Endodermal cell (in vitro differentiated cells): Measurements from ENCODE around the gene CAT. TPM values are rescaled to one million over a fixed set of nuclear protein-coding genes. Genes with fewer than 3 reads are reported as not detected.

Experiments
- DNase-seq: peaks from one replicate; pipeline ENCODE4 v3.0.0-alpha.2; 2017
- H3K27ac ChIP-seq: 2 replicates; pipeline ENCODE4 v1.5.1; 2013; ENCODE audit warnings: mild to moderate bottlenecking, low read depth, low read length, moderate library complexity
- H3K27me3 ChIP-seq: 2 replicates; pipeline ENCODE4 v1.6.1; 2013; ENCODE audit warnings: mild to moderate bottlenecking, low read length, moderate library complexity; ENCODE audit not compliant: insufficient read depth, control insufficient read depth, poor library complexity, severe bottlenecking
- H3K36me3 ChIP-seq: 2 replicates; pipeline ENCODE4 v1.7.0; 2013; ENCODE audit warnings: mild to moderate bottlenecking, low read length, moderate library complexity; ENCODE audit not compliant: control insufficient read depth, insufficient read depth
- H3K4me1 ChIP-seq: one replicate; pipeline ENCODE4 v1.7.0; 2013; ENCODE audit warnings: low read length; ENCODE audit not compliant: control insufficient read depth, insufficient read depth
- H3K4me3 ChIP-seq: 2 replicates; pipeline ENCODE4 v1.5.1; 2013; ENCODE audit warnings: mild to moderate bottlenecking, low read length, moderate library complexity
- H3K9ac ChIP-seq: 2 replicates; pipeline ENCODE4 v1.6.1; 2013; ENCODE audit warnings: mild to moderate bottlenecking, low read length, moderate library complexity; ENCODE audit not compliant: poor library complexity, severe bottlenecking; ENCODE audit errors: extremely low read depth
- H3K9me3 ChIP-seq: 2 replicates; pipeline ENCODE4 v1.6.1; 2013; ENCODE audit warnings: mild to moderate bottlenecking, low read length, moderate library complexity; ENCODE audit not compliant: control insufficient read depth
- H3K27ac Mint-ChIP-seq: 2 replicates; pipeline ENCODE4 v1.8.0; 2020; ENCODE audit warnings: mixed read lengths
- H3K27me3 Mint-ChIP-seq: 2 replicates; pipeline ENCODE4 v1.8.0; 2021; ENCODE audit warnings: mild to moderate bottlenecking, mixed read lengths; ENCODE audit not compliant: insufficient read depth
- H3K36me3 Mint-ChIP-seq: 2 replicates; pipeline ENCODE4 v1.8.0; 2020; ENCODE audit warnings: low read depth, mixed read lengths
- H3K4me1 Mint-ChIP-seq: 2 replicates; pipeline ENCODE4 v1.8.0; 2020; ENCODE audit warnings: mixed read lengths
- H3K4me3 Mint-ChIP-seq: 2 replicates; pipeline ENCODE4 v1.8.0; 2020; ENCODE audit warnings: mild to moderate bottlenecking, moderate library complexity, mixed read lengths
- H3K9me3 Mint-ChIP-seq: 2 replicates; pipeline ENCODE4 v1.8.0; 2020; ENCODE audit warnings: mild to moderate bottlenecking, mixed read lengths
- WGBS, 2 experiments: methylation state at CpG; one replicate each; pipeline versions ENCODE4 v1.1.5 to v1.1.7; 2013; ENCODE audit warnings: missing lambda C conversion rate in 2 of 2, mixed read lengths in 1 of 2; ENCODE audit not compliant: insufficient coverage in 1 of 2, insufficient read length in 1 of 2; 5-methylcytosine and 5-hydroxymethylcytosine counted together
- total RNA-seq, 2 donors: library from RNA; stranded (reverse); fragmentation: NEBNext Ultra II Directional in 1 of 2; extraction: Animal tissue kit (Norgen Biotek cat#: 25700) in 1 of 2; gene quantifications; 2 replicates in 1 of 2; 3 replicates in 1 of 2; pipeline ENCODE4 v1.2.1, GENCODE V29; 2021
- TF ChIP-seq, protein P1 (sequence below): fragments of 200-600 bp; sonication (generic); conservative IDR thresholded peaks from 2 replicates; pipeline ENCODE4 v1.5.0; 2021; ENCODE audit warnings: antibody characterized with exemption, mild to moderate bottlenecking

Gene CAT
- total RNA-seq, 2 donors from 2014 or later = 18.9 to 23.4 TPM

DNA sequence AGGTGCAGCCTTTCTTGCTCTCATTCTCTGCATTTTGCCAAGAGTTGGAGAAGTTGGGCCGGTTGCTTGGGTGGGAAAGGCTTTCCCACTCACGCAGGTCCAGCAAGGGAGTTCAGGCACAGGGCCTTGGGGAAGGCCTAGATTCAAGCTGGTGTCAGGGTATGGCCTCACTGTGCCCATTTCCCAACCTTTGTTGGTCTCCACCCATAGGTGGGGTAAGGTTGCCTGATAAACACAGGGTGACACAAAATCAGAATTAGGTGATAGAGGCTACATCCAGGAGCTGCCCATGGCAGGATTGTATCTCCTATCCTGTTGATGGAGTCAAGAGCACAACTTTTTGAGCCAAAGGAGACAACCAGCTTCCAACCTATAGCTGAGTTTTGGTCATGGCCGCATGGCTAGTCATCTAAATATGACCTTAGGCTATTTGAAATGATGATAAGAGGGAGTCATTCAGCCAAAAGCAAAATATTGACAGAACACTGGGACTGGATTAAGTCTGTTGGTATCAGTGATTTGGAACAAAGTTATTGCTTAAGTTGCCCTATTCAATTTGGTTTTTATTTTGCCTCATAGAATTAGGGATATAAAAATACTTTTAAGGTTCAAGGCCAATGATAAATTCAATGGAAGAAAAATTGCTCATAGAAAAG lies 20.9 kb downstream of the CAT start:
- H3K27ac ChIP-seq = no peak overlapping the region
- no peaks in the 10 kb centered on the region for H3K4me1 ChIP-seq
- no peak for DNase-seq
- 90 to 100% methylated on average over 2 to 3 of the region's 3 CpGs for WGBS, 2 experiments
- H3K36me3 ChIP-seq = no peaks in the 10 kb centered on the region
- no peaks in the 10 kb centered on the region for H3K27me3 ChIP-seq
- TF ChIP-seq, protein P1, sequence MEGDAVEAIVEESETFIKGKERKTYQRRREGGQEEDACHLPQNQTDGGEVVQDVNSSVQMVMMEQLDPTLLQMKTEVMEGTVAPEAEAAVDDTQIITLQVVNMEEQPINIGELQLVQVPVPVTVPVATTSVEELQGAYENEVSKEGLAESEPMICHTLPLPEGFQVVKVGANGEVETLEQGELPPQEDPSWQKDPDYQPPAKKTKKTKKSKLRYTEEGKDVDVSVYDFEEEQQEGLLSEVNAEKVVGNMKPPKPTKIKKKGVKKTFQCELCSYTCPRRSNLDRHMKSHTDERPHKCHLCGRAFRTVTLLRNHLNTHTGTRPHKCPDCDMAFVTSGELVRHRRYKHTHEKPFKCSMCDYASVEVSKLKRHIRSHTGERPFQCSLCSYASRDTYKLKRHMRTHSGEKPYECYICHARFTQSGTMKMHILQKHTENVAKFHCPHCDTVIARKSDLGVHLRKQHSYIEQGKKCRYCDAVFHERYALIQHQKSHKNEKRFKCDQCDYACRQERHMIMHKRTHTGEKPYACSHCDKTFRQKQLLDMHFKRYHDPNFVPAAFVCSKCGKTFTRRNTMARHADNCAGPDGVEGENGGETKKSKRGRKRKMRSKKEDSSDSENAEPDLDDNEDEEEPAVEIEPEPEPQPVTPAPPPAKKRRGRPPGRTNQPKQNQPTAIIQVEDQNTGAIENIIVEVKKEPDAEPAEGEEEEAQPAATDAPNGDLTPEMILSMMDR = no peak
- H3K27me3 Mint-ChIP-seq = no peaks in the 10 kb centered on the region
- peaks cover 63% of the 10 kb centered on the region for H3K36me3 Mint-ChIP-seq
- no peak overlapping the region for H3K4me3 ChIP-seq
- H3K4me3 Mint-ChIP-seq = no peak overlapping the region
- H3K9ac ChIP-seq = no peak overlapping the region
- peaks cover 2% of the 10 kb centered on the region for H3K9me3 ChIP-seq
- H3K9me3 Mint-ChIP-seq = no peaks in the 10 kb centered on the region
- H3K27ac Mint-ChIP-seq = no peak overlapping the region
- no peaks in the 10 kb centered on the region for H3K4me1 Mint-ChIP-seq

DNA sequence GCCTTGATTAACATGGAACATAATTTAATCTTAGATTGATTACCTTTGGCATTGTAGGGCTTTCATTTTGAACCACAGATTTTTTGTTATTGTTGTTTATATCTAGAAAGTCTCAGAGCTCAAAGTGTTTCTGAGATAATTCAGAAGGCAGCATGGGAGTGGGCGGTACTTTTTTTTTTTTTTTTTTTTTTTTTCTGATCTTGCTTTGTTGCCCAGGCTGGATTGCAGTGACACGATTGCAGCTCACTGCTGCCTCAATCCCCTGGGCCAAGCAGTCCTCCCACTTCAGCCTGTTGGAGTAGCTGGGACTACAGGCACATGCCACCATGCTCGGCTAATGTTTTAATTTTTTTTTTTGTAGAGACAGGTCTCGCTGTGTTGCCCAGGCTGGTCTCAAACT lies 21.5 kb downstream of the CAT start:
- no peaks in the 10 kb centered on the region for H3K27me3 ChIP-seq
- H3K36me3 ChIP-seq = no peaks in the 10 kb centered on the region
- no peaks in the 10 kb centered on the region for H3K4me1 ChIP-seq
- H3K4me3 ChIP-seq = no peak overlapping the region
- 87 to 91% methylated on average over 4 of the region's 4 CpGs for WGBS, 2 experiments
- H3K9me3 Mint-ChIP-seq = no peaks in the 10 kb centered on the region
- no peak overlapping the region for H3K27ac Mint-ChIP-seq
- no peak overlapping the region for H3K4me3 Mint-ChIP-seq
- H3K36me3 Mint-ChIP-seq = peaks cover 68% of the 10 kb centered on the region
- no peaks in the 10 kb centered on the region for H3K4me1 Mint-ChIP-seq
- H3K9me3 ChIP-seq = peaks cover 7% of the 10 kb centered on the region
- TF ChIP-seq, protein P1 = no peak
- H3K27me3 Mint-ChIP-seq = no peaks in the 10 kb centered on the region
- no peak overlapping the region for H3K27ac ChIP-seq
- no peak for DNase-seq
- H3K9ac ChIP-seq = no peak overlapping the region

DNA sequence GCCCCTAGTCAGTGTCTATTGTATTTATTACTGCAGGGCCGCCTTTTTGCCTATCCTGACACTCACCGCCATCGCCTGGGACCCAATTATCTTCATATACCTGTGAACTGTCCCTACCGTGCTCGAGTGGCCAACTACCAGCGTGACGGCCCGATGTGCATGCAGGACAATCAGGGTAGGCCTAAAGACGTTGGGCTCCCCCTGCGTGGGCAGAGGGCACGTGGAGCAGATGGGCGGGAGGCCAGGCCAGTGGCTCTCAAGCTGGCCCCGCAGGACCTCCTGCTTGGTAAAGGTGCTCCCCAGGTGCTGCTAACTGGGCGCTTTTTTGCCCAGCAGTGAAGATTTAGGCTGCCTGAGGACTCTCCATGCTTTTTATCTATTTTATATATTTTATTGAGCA lies 22.5 kb downstream of the CAT start:
- no peak overlapping the region for H3K9ac ChIP-seq
- Mint-ChIP-seq H3K4me1 (no peaks in the 10 kb centered on the region), H3K9me3 (peaks cover 9% of the 10 kb centered on the region), H3K36me3 (peaks cover 72% of the 10 kb centered on the region), H3K27me3 (no peaks in the 10 kb centered on the region), H3K27ac (no peak overlapping the region), H3K4me3 (no peak overlapping the region)
- no peak overlapping the region for H3K4me3 ChIP-seq
- no peak for DNase-seq
- H3K27me3 ChIP-seq = no peaks in the 10 kb centered on the region
- H3K27ac ChIP-seq = no peak overlapping the region
- TF ChIP-seq, protein P1 = no peak
- no peaks in the 10 kb centered on the region for H3K4me1 ChIP-seq
- WGBS, 2 experiments = 90 to 92% methylated on average over 14 of the region's 14 CpGs
- H3K9me3 ChIP-seq = peaks cover 16% of the 10 kb centered on the region
- H3K36me3 ChIP-seq = no peaks in the 10 kb centered on the region
